DOHH2 (cell line): ENCODE results near the gene OR8A1.

Experiments used
- EZH2phosphoT487 ChIP-seq: fragments of 200-600 bp; sonication (generic); IDR thresholded peaks from 2 replicates; pipeline ENCODE4 v1.6.1; 2017; ENCODE audit warnings: borderline replicate concordance, mild to moderate bottlenecking, antibody characterized with exemption, low read length, moderate library complexity, mixed read lengths
- TF ChIP-seq, protein P1 (sequence below): fragments of 200-600 bp; sonication (generic); IDR thresholded peaks from one replicate; pipeline ENCODE4 v1.5.1; 2014; ENCODE audit warnings: antibody characterized with exemption, mild to moderate bottlenecking, low read depth, low read length; ENCODE audit not compliant: poor library complexity, severe bottlenecking

DNA sequence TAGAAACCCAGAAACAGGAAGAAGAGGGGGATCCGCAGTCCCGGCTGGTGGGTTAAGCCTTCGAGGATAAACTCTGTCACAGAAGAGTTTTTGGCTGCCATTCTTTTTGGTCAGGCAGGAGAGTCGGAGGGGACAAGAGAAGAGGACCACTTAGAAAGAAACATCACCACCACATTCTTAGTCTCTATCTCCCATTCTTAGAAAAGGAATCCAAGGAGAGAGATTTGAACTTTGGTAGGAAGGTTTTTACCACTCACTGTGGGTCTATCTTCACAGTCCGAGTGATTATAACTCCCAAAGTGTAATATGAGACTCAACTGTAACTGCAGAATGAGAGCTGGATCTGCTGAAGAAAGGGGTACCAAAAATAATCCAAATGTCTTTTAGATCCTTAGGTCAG lies 26.2 kb upstream of the OR8A1 start, which contains the start of gene OR8B12:
- TF ChIP-seq, protein P1, sequence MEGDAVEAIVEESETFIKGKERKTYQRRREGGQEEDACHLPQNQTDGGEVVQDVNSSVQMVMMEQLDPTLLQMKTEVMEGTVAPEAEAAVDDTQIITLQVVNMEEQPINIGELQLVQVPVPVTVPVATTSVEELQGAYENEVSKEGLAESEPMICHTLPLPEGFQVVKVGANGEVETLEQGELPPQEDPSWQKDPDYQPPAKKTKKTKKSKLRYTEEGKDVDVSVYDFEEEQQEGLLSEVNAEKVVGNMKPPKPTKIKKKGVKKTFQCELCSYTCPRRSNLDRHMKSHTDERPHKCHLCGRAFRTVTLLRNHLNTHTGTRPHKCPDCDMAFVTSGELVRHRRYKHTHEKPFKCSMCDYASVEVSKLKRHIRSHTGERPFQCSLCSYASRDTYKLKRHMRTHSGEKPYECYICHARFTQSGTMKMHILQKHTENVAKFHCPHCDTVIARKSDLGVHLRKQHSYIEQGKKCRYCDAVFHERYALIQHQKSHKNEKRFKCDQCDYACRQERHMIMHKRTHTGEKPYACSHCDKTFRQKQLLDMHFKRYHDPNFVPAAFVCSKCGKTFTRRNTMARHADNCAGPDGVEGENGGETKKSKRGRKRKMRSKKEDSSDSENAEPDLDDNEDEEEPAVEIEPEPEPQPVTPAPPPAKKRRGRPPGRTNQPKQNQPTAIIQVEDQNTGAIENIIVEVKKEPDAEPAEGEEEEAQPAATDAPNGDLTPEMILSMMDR: no peak
- no peak for TF ChIP-seq EZH2phosphoT487
